Measurements from ENCODE around the gene NECTIN1.

GRCh38 chr11:119592642-119593041 is 136.4 kb downstream of the NECTIN1 start:
- TF ChIP-seq EZH2phosphoT487 (conservative IDR thresholded peaks at IDR 0.05; ENCODE audit: low read length) (no peak), CTCF (IDR thresholded peaks at IDR 0.05; ENCODE audit: insufficient read depth, low read length, poor library complexity, severe bottlenecking) (no peak)
